ENCODE measurements around the gene SGSM2. TPM values are rescaled to one million over a fixed set of nuclear protein-coding genes. Genes with fewer than 3 reads are reported as not detected.

Gene SGSM2
- polyA plus RNA-seq, 1 donor (not counting 4 experiments of a cell fraction or from before 2014, with no cell fraction given) = 16.4 TPM

DNA sequence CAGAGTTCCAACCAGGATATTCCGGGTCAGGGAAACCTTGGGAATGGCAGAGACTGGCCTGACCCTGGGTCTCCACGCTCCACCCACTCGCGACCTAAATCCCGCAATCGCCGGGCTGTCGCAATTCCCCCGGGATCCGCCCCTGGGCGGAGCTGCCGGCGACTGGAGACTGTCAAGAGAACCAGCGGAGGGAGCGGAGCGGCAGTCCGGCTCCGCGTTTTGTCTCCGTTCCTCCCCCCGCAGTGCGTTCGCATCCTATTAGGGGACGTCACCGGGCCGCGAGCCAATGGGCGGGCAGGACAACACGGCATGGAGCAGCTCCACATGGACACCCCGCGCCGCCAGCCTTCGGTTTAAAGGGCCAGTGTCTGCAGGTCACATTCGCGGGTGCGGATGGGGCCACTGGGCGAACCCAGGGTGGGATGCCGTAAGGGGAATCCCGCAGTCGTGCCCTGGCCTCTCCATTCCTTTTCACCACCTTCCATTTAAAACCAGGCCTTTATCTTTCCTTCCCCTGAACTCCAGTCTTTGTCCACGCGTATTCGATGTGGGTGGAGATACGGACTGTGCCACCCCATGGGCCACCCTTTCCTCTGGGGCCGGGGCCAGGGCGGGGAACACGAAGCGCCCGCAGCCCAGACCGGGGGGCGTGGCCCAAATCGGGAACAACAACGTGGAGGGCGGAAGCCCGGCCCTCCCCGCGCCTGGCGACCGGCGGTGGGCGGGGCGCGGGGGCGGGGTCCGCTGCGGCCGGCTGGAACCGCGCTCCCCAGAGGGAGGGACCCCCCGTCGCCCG is 64.3 kb downstream of the SGSM2 start:
- Histone ChIP-seq H4K20me1 (ENCODE audit: control insufficient read depth, extremely low read depth, insufficient read depth, low read length) (no peaks in the 10 kb centered on the region), H3K27me3 (ENCODE audit: control insufficient read depth, extremely low read depth, insufficient read depth, low read length) (no peaks in the 10 kb centered on the region), H3K4me3 (ENCODE audit: control insufficient read depth in 2 of 3, extremely low read depth in 1 of 3, insufficient read depth in 2 of 3, low read depth in 1 of 3, low read length in 3 of 3) (peak overlapping the region; percentile 75 to 97 (median 86)), H3K79me2 (ENCODE audit: control insufficient read depth, insufficient read depth, low read length) (peaks cover 16% of the 10 kb centered on the region), H3K4me1 (ENCODE audit: control insufficient read depth, extremely low read depth, insufficient read depth, low read length) (peaks cover 57% of the 10 kb centered on the region), H3K9me1 (ENCODE audit: control insufficient read depth, extremely low read depth, insufficient read depth, low read length) (no peaks in the 10 kb centered on the region), H3K9me3 (ENCODE audit: control insufficient read depth, low read depth, low read length) (no peaks in the 10 kb centered on the region), H3K27ac (ENCODE audit: control insufficient read depth, insufficient read depth, low read length) (peak overlapping the region; percentile 93), H3K9ac (ENCODE audit: control insufficient read depth, extremely low read depth, insufficient read depth, low read length) (peak overlapping the region; percentile 99), H2AFZ (ENCODE audit: control insufficient read depth, low read length) (peak overlapping the region; percentile 90), H3K36me3 (ENCODE audit: control insufficient read depth in 2 of 2, extremely low read depth in 1 of 2, insufficient read depth in 2 of 2, low read length in 2 of 2) (no peaks in the 10 kb centered on the region), H3K4me2 (ENCODE audit: control insufficient read depth, extremely low read depth, insufficient read depth, low read depth, low read length) (peak overlapping the region; percentile 73)
- dilution Hi-C loops (cut with MboI; ENCODE audit: extremely low pct_ligation_motif_present, low sequenced_read_pairs) = no loop called here
- DNase-seq (ENCODE audit: low read depth, low spot score) (no peak), FAIRE-seq (peak; percentile 81)
- TF ChIP-seq EZH2 (IDR thresholded peaks at IDR 0.05; ENCODE audit: low read length) (no peak), CTCF (optimal IDR thresholded peaks at IDR 0.05 in 1 of 3, IDR thresholded peaks at IDR 0.05 in 1 of 3, conservative IDR thresholded peaks at IDR 0.05 in 1 of 3; ENCODE audit: extremely low read depth in 1 of 3, insufficient read depth in 2 of 3, low read length in 3 of 3) (no peak)

- Histone ChIP-seq H3K79me2 (ENCODE audit: control insufficient read depth, insufficient read depth, low read length) (peaks cover 14% of the 10 kb centered on the region), H3K4me2 (ENCODE audit: control insufficient read depth, extremely low read depth, insufficient read depth, low read depth, low read length) (peak overlapping the region; percentile 92), H3K9me1 (ENCODE audit: control insufficient read depth, extremely low read depth, insufficient read depth, low read length) (no peaks in the 10 kb centered on the region), H3K4me1 (ENCODE audit: control insufficient read depth, extremely low read depth, insufficient read depth, low read length) (peaks cover 56% of the 10 kb centered on the region), H3K27ac (ENCODE audit: control insufficient read depth, insufficient read depth, low read length) (peak overlapping the region; percentile 87), H3K9ac (ENCODE audit: control insufficient read depth, extremely low read depth, insufficient read depth, low read length) (peak overlapping the region; percentile 83), H2AFZ (ENCODE audit: control insufficient read depth, low read length) (no peak overlapping the region), H3K27me3 (ENCODE audit: control insufficient read depth, extremely low read depth, insufficient read depth, low read length) (no peaks in the 10 kb centered on the region), H4K20me1 (ENCODE audit: control insufficient read depth, extremely low read depth, insufficient read depth, low read length) (no peaks in the 10 kb centered on the region), H3K36me3 (ENCODE audit: control insufficient read depth in 2 of 2, extremely low read depth in 1 of 2, insufficient read depth in 2 of 2, low read length in 2 of 2) (no peaks in the 10 kb centered on the region), H3K4me3 (ENCODE audit: control insufficient read depth in 2 of 3, extremely low read depth in 1 of 3, insufficient read depth in 2 of 3, low read depth in 1 of 3, low read length in 3 of 3) (peak overlapping the region; percentile 8 to 68 (median 51)), H3K9me3 (ENCODE audit: control insufficient read depth, low read depth, low read length) (no peaks in the 10 kb centered on the region)
- no peak for DNase-seq (ENCODE audit: low read depth, low spot score)
- no peak for TF ChIP-seq CTCF (optimal IDR thresholded peaks at IDR 0.05 in 1 of 3, IDR thresholded peaks at IDR 0.05 in 1 of 3, conservative IDR thresholded peaks at IDR 0.05 in 1 of 3; ENCODE audit: extremely low read depth in 1 of 3, insufficient read depth in 2 of 3, low read length in 3 of 3)
- TF ChIP-seq EZH2 (IDR thresholded peaks at IDR 0.05; ENCODE audit: low read length) = no peak
- FAIRE-seq = no peak
- dilution Hi-C loops (cut with MboI; ENCODE audit: extremely low pct_ligation_motif_present, low sequenced_read_pairs) = no loop called here
These were observed 65.2 kb downstream of the SGSM2 start for GRCh38 chr17:2402544-2402943.

All from keratinocyte (primary cell).